Stimulated activated CD4-positive, alpha-beta T cell treated with anti-CD3 and anti-CD28 coated beads, Interleukin-12 subunit alpha, Interleukin-12 subunit beta, amount 100 ng/mL, for 48 hours (primary cell): ENCODE measurements around the gene BAD.

Experiments
- DNase-seq, 3 donors: peaks; one replicate each; pipeline ENCODE4 v3.0.0-alpha.2; 2020; ENCODE audit warnings: low read depth in 2 of 3, low spot score in 1 of 3

BAD gene

DNA sequence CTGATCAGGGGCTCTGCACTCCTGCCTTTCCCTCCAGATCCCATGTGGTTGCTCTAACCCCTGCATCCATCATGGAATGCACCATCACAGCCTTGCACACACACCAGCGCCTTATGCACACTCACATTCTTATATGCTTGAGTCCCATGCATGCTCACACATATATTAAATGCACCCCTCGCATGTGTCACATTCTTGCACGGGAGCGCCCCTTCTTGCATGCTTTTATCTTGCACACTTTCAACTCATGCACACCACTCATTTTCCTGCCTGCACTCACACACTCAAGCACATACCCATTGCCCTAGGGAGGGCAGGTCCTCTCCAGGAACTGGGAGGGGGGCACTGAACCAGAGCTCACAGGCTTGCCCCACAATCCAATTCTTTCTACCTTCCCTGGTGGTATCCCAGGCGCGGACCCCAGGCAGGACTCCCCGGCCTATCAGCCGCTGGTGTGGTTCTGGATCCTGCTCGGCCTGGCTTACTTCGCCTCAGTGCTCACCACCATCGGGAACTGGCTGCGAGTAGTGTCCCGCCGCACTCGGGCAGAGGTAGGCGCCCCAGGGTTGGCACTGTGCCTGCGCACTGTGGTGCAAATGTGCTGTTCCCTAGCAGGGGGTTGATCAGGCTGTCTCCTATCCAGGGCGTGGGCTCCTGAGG lies 13.4 kb upstream of the BAD start:
- DNase-seq, result no peak

DNA sequence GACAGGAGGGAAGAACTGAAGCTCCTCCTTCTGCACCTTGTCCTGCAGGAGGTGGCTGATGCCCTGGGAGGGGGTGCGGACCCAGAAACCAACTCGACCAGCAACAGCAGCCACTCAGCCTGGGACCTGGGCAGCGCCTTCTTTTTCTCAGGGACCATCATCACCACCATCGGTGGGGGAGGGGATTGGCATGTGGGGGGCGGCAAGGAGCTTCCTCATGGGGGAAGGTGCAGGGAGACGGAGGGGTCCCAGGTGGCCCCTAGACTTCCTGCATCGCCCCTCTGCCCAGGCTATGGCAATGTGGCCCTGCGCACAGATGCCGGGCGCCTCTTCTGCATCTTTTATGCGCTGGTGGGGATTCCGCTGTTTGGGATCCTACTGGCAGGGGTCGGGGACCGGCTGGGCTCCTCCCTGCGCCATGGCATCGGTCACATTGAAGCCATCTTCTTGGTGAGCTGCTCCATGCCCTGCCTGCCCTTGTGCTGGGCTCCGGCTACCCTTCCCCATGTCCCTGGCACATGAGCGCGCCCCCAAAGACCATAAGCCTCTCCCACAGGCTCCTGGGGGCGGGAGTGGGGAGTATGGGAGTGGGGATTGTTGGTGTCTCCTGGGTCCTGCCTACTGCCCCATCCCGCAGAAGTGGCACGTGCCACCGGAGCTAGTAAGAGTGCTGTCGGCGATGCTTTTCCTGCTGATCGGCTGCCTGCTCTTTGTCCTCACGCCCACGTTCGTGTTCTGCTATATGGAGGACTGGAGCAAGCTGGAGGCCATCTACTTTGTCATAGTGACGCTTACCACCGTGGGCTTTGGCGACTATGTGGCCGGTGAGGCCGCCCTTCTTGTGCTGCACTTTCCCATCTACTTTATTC lies 12.6 kb upstream of the BAD start:
- no peak for DNase-seq

DNA sequence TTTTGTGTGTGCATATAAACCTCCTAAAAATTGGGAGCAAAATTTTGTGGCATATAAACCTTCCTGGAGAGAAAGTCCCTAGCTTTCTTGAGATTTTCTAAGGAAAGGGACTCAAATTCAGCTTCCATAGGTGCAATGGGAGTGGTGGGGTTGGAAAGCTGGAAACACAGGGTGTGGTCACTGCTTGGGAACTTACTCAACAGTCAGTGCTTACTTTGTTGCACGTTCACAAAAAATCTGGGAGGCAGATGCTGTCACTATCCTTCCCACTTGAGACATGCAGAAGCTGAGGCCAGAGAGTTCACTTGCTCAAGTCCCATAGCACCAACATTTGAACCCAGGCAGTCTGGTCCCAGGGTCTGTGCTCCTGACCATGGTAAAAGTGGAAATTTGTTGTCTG lies 11.8 kb upstream of the BAD start:
- no peak for DNase-seq

DNA sequence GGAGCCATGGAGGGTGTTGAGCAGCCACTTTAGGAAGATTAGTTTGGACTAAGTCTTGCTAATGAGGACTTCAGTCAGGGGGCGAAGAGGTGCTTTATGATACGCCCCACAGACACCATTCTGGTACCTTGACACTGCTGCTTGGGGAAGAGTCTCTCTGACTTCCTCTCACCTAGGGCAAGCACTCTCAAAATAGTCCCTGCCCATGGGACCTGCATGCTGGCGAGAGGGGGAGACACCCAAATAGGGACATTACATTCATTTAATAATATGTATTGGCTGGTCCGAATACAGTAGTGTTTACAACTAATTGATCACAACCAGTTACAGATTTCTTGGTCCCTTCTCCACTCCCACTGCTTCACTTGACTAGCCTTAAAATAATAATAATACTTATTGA lies 11.3 kb upstream of the BAD start:
- DNase-seq, result no peak

DNA sequence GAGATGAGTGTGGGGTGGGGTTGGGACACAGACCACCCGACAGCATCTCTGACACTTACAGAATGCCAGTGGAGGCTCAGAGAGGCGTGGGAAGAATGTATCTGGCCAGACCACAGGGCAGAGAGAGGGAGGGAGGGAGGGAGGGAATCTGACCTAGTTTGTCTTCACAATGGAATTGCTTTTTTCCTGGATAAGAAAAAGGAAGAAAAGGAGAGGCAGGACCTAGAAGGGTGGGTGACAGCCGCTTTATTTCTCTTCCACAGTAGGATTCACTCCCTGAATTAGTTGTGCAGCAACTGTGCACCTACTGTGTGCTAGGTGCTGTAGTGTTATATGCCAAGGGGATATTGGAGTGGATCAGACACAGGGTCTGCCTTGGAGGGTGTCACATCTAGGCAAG lies 10.3 kb upstream of the BAD start:
- DNase-seq, result no peak

DNA sequence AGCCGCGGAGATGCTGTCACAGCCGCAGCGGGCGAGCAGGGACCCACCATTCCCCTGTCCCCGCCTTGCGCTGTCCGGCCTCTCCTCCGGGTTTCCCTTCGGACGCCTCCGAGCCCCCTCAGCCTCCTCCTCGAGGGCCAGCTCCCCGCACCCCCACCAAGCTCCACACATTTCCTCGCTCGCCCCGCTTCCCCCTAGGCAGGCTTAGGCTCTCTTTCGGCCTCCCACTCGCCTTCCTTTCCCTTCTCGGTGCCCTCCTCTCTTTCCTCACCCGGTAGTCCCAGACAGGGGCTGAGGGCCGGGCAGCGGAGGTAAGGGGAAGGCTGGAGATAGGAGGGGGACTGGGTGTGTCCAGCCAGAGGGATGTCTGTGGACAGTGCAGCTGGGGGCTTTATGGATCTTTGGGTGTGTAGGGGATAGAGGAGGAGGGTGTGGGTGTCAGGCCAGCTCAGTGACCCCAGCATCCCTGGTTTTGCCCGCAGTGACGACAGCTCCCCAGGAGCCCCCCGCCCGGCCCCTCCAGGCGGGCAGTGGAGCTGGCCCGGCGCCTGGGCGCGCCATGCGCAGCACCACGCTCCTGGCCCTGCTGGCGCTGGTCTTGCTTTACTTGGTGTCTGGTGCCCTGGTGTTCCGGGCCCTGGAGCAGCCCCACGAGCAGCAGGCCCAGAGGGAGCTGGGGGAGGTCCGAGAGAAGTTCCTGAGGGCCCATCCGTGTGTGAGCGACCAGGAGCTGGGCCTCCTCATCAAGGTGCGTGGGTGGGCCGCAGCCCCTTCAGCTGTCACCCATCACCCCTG lies 8.2 kb upstream of the BAD start:
- no peak for DNase-seq

DNA sequence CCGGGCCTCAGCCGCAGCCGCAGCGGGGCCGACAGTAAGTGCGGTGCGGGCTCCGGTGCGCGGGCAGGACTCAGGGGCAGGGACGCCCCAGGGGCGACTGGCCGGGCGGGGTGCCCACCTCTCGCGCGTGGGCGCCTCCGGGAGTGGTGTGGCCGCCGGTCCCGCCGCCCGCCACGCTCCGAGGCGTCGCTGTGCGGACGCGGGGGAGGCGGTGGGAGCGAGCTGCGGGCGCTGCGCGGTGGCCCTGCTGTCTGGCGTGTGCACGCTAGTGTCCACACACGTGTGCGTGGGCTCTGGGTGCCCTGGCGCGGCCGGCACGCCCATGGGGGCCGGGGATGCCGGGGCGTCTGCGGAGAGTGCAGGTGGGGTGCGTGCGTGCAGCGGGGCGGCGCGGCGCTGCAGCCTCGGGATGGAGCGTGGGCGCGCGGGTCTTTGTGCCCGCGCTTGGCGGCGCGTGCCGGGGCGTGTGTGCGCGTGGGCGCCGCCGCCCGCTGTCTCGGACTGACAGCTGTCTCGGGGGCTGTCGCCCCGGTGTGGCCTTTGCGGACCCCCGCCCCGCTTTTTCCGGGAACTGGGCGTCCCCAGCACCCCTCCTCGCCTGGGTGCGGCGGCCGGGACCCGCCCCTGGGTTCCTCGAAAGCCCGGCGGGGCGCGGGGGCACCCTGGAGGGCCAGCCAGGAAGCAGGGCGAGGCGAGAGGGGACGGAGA lies 7.4 kb upstream of the BAD start:
- no peak for DNase-seq

DNA sequence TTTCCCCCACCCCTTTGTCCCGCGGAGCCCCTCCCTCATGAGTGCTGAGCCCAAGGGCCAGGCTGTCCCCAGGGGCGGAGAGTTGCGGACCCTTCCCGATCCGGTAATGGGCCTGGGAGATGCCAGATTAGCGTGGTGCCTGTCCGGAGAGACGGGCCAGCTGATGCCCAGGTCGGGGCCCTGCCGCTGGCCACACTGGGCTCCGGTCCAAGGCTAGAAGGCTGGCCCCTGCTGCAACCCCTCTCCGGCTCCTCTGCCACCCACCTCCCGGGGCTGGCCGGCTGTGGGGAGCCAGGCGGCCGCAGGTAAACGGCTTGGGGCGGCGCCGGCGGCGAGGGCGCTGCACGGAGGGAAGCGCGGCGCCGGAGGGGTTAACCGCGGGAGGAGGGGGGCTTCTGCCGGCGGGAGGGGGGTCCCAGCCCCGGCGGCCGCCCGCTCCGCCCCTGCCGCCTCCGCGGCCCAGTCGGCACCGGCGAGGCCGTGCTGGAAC lies 6.8 kb upstream of the BAD start, which contains the start of gene KCNK4:
Gene KCNK4, plus strand, starts transcription at position 41 of the 490 bp plus-strand sequence. CDS start 1,717 bp downstream, outside the sequence.
- DNase-seq, result no peak

DNA sequence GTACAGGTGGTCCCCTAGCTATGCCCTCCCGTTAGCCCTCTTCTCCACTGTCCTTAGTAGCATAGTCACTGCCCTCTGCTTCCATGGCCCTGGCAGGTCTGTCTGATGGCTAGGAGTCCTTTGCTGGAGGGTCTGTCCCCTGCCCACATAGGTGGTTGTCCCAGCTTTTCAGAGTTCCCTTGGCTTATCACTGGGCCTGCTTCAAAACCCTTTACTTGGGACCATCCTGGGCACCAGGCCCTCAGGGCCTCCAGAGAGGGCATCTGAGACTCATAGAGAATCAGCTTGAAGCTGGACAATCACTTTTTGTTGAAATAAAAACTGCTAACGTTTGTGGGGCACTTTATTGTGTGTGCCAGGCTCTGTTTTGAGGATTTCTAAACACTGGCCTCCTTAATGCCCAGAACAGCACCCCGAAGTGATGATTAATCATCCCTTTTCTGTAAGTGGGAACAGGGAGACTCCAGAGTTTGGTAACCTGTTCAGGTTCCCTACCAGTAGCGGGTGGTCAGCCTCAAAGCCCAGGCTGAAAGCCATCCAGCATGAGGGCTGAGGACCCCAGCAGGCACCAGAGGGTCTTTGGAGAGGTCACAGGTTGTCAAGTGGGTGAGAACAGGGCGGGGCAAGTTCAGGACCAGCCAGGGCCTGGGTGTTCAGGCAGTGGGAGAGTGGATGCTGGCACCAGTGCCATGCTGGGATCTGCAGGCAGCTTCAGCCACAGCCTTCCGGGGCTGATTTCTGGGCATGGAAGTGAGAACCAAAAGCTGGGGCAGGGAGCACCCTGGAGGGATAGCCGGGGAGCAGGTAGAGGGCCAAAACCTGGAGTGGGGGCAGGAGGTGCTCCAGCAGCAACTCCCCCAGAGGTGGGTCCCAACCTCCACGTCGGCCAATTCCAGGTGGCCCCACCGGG lies 6.1 kb upstream of the BAD start:
- no peak for DNase-seq

DNA sequence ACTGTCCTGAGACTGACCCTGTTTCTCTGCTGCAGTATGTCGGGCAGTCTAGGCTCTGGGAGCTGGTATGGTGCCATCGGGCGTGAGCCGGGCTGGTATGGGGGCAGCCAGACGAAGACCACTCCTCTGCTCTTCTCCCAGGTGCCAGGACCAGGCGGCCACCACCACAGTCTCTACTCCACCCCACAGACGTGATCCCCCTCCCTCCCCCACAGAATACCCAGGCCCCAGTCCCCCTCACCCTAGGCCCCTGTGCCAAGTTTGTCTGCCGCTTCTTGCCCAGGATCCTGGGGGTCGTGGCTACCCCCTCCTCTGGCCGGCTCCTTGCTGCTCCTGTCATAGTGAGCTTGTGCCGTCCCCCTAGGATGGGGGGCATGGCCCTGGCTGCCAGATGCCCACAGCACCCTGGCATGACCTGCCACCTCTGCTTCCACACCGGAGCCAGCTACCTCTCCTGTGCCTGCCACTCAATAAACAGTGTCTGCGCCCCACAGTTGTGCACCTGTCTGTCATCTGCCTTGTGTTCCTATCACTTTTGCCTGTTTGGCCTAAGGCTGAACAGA lies 4.6 kb upstream of the BAD start:
- no peak for DNase-seq

DNA sequence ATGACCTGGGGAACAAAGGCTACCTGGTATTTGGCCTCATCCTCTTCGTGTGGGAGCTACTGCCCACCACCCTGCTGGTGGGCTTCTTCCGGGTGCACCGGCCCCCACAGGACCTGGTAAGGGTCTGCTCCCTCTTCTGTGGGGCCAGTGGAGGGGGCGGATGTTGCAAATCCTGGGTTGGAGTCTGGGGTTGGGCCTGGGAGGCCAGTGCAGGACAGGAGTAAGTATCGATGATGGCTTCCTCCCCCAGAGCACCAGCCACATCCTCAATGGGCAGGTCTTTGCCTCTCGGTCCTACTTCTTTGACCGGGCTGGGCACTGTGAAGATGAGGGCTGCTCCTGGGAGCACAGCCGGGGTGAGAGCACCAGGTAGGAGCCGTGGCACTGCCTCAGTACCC lies 3.9 kb upstream of the BAD start:
- DNase-seq, result no peak

DNA sequence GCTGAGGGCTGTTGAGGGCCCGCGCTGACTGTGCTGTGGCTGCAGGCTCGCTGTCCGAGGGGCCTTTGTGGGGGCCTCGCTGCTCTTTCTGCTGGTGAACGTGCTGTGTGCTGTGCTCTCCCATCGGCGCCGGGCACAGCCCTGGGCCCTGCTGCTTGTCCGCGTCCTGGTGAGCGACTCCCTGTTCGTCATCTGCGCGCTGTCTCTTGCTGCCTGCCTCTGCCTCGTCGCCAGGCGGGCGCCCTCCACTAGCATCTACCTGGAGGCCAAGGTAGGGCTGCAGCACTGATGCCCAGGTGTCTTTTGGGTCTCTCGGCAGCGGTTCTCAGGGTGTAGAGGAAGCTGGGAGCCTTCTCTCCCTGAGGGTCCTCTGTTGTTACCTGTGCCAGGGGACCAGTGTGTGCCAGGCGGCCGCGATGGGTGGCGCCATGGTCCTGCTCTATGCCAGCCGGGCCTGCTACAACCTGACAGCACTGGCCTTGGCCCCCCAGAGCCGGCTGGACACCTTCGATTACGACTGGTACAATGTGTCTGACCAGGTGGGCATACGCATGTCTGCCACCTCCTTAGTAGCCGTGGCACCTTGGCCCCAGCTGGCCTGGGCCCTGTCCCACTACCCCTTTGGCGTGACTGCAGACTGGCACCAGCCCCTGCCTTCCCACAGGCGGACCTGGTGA lies 3.3 kb upstream of the BAD start:
- DNase-seq, result no peak

DNA sequence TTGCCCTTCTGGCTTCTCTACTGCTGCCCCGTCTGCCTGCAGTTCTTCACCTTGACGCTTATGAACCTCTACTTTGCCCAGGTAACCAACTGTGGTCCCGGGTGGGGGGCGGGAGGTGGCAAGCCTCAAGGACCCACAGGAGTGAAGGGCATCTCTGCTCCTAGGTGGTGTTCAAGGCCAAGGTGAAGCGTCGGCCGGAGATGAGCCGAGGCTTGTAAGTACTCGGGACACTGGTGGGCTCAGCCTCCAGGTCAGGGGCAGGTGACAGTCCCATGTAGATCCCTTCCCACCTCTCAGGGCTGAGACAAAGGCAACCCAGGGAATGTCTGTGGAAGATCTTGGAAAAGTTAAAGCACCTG lies 2.3 kb upstream of the BAD start:
- DNase-seq, result no peak

DNA sequence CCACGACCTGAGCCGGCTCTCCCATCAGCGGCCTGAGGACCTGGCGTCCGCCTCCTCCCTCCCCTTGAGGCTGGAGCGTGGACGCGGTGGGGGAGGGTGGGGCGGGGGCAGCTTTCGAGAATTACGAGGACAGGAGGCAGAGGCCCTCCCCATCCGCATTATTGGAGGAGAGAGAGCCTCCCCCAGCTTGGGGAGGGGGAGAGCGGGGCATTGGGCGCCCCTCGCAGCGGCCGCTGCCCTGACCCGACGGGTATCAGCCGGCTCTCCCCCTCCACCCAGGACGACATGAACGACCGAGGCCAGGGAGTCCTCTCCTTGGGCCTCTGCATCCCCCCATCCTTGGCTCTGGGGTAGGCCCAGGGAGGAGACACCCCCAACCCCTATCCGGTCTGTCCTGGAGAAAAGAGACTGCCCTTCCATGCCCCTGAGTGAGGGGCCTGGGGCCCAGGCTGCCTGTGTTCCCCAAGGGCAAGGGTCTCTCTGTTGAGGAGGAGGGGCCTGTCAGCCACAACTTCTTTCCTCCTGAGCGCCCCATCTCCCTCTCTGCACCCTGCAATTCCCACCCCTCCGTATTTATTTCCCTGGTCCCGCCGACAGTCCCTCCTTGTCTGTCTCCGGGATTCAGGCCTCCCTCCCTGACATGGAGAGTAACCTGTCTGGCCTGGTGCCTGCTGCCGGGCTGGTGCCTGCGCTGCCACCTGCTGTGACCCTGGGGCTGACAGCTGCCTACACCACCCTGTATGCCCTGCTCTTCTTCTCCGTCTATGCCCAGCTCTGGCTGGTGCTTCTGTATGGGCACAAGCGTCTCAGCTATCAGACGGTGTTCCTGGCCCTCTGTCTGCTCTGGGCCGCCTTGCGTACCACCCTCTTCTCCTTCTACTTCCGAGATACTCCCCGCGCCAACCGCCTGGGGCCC lies 1.7 kb upstream of the BAD start:
- no peak for DNase-seq

DNA sequence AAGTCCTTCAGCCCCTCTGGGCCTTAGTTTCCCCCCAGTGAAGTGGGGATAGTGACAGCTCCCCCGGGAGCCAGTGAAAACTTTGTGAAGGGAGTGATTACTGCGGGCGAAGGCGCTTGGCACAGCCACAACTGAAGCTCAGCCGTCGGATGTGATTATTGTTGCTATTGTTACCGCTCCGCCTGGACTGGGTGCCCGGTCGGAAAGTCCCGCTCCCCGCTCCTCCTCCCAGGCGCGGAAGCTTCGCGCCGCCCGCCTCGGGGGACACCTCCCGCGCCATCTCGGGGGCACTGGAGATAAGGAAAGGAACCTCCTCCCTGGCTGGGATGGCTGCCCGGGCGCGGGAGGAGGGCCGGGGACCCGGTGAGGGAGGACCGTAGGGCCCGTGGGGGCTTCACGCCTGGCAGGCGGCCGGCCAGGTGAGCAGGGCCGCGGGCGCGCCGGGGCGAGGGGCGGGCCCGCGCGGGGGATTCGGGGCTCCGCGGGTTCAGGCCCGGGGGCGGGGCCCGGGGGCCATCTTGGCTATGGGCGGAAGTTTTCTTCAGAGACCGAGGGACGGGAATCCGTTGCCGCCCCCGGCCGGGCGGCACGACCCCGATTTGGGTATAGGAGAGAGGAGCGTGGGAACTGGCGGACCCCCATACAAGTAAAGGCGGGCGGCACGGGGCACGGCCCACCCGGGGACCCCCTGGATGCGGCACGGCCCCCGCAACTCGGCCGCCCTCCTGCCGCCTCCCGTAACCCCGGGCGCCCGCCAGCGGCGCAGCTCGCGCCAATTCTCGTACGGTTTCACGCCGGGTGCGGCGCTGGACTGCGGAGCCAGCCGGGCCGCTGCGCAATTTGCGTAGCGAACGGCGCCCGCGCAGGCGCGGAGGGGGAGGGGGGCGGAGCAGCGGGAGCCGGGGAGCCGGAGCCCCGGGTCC lies 758 bp upstream of the BAD start, which contains the start of gene GPR137:
Gene GPR137, plus strand, starts transcription at position 887 of the 923 bp plus-strand sequence. CDS start 677 bp downstream, outside the sequence.
- peak; percentile 73 to 95 (median 87) for DNase-seq

DNA sequence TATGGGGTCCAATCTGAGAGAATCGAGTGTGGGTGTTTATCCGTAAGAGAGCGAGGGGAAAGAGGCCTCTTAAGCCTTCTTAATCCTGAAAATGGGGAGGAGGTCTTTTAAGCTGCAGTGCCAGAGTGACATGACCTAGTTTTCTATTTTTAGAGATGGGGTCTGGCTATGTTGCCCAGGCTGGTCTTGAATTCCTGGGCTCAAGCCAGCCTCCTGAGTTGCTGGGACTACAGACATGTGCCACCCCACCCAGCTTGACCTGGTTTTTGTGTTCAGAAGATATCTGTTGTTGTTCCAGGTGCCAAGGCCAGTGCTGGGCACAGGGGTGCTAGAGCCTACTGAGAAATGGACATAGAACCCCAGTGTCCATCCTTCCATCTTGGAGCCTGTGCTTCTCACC lies 1.4 kb downstream of the BAD start:
- no peak for DNase-seq
